ENCODE results near the gene LARGE2. TPM values are rescaled to one million over a fixed set of nuclear protein-coding genes. Genes with fewer than 3 reads are reported as not detected.

The LARGE2 gene
- total and polyA plus RNA-seq, 2 of the 13 experiments (the other 11 are each of a cell fraction or from before 2014, with no cell fraction given), result 8.5 to 21.6 TPM

GRCh38 chr11:45937916-45938315 lies 15.5 kb downstream of the LARGE2 start:
- no peak for ATAC-seq
- in situ Hi-C loops (cut with HindIII; ENCODE audit: extremely low pct_ligation_motif_present, low pct_unique_long_range_greater_than_20kb) (no loop called here), intact Hi-C loops (cut with micrococcal nuclease; ENCODE audit: unreplicated experiment) (no loop called here)
- POLR2A ChIA-PET, result no interaction called here
- Histone ChIP-seq H3K27me3 (ENCODE audit: control insufficient read depth in 1 of 2, insufficient read depth in 2 of 2, low read length in 2 of 2) (no peaks in the 10 kb centered on the region), H3K4me3 (replicated peaks in 1 of 3; ENCODE audit: insufficient read depth in 1 of 3, low read depth in 2 of 3, low read length in 3 of 3) (no peak overlapping the region), H3K36me3 (replicated peaks in 1 of 2; ENCODE audit: control insufficient read depth in 1 of 2, insufficient read depth in 2 of 2, low read length in 2 of 2) (peaks cover 9 to 34% of the 10 kb centered on the region in 2 experiments; a peak in 4 of 5 replicates), H3K27ac (ENCODE audit: extremely low read length, insufficient read depth, low read length) (no peak overlapping the region), H2AFZ (ENCODE audit: low read length) (no peak overlapping the region), H3K9me3 (ENCODE audit: low read length) (no peaks in the 10 kb centered on the region), H3K4me2 (ENCODE audit: low read depth, low read length) (no peak overlapping the region), H3K9ac (ENCODE audit: insufficient read depth, low read depth, low read length) (no peak overlapping the region), H3K4me1 (ENCODE audit: insufficient read depth, low read length) (peaks cover 12% of the 10 kb centered on the region; the same call in 1 of the 2 replicates), H4K20me1 (ENCODE audit: insufficient read depth, low read length) (no peaks in the 10 kb centered on the region), H3K79me2 (ENCODE audit: insufficient read depth, low read length) (no peaks in the 10 kb centered on the region)
- no TSS peak for BruUV-seq (replicated peaks)
- CTCF ChIA-PET (ENCODE audit: low intra/inter-chr PET ratio, low total read pairs), result no interaction called here
- DNase-seq (ENCODE audit: low spot score), result no peak
- TF ChIP-seq ZNF513 (CRISPR knock-in tag; conservative IDR thresholded peaks at IDR 0.05) (no peak), ZFP36L2 (CRISPR knock-in tag; IDR thresholded peaks at IDR 0.05) (no peak), ZSCAN22 (CRISPR knock-in tag; IDR thresholded peaks at IDR 0.05) (no peak)
- WGBS (ENCODE audit: low lambda C conversion rate), result 91% methylated on average over 10 of the region's 10 CpGs
- no peak for FAIRE-seq

- intact Hi-C loops (cut with micrococcal nuclease; ENCODE audit: unreplicated experiment), result no loop called here
- DNase-seq (ENCODE audit: low spot score), result no peak
- no peak for FAIRE-seq
- H3K27ac ChIP-seq (ENCODE audit: extremely low read length, insufficient read depth, low read length), result no peak overlapping the region
- ChIA-PET POLR2A (no interaction called here), CTCF (ENCODE audit: low intra/inter-chr PET ratio, low total read pairs) (no interaction called here)
- H3K4me1 ChIP-seq (ENCODE audit: insufficient read depth, low read length), result peaks cover 4% of the 10 kb centered on the region; the same call in 1 of the 2 replicates
- no peaks in the 10 kb centered on the region for H3K27me3 ChIP-seq (ENCODE audit: control insufficient read depth in 1 of 2, insufficient read depth in 2 of 2, low read length in 2 of 2)
- no TSS peak for BruUV-seq (replicated peaks)
- 96% methylated on average over 2 of the region's 2 CpGs for WGBS (ENCODE audit: low lambda C conversion rate)
- H3K9ac ChIP-seq (ENCODE audit: insufficient read depth, low read depth, low read length), result no peak overlapping the region
- no peaks in the 10 kb centered on the region for H3K9me3 ChIP-seq (ENCODE audit: low read length)
- ATAC-seq, result no peak
- no peaks in the 10 kb centered on the region for H4K20me1 ChIP-seq (ENCODE audit: insufficient read depth, low read length)
- in situ Hi-C loops (cut with HindIII; ENCODE audit: extremely low pct_ligation_motif_present, low pct_unique_long_range_greater_than_20kb), result no loop called here
- peaks cover 5 to 22% of the 10 kb centered on the region in 2 experiments; a peak in 4 of 5 replicates for H3K36me3 ChIP-seq (replicated peaks in 1 of 2; ENCODE audit: control insufficient read depth in 1 of 2, insufficient read depth in 2 of 2, low read length in 2 of 2)
- H3K4me3 ChIP-seq (replicated peaks in 1 of 3; ENCODE audit: insufficient read depth in 1 of 3, low read depth in 2 of 3, low read length in 3 of 3), result no peak overlapping the region
- no peak overlapping the region for H2AFZ ChIP-seq (ENCODE audit: low read length)
- H3K79me2 ChIP-seq (ENCODE audit: insufficient read depth, low read length), result no peaks in the 10 kb centered on the region
- no peak overlapping the region for H3K4me2 ChIP-seq (ENCODE audit: low read depth, low read length)
- TF ChIP-seq ZNF44 (CRISPR knock-in tag; IDR thresholded peaks at IDR 0.05), result no peak
- TF ChIP-seq ZNF563 (CRISPR knock-in tag; IDR thresholded peaks at IDR 0.05), result no peak
- TF ChIP-seq AFF4 (CRISPR knock-in tag; IDR thresholded peaks at IDR 0.05), result no peak
- TF ChIP-seq SAP130 (CRISPR knock-in tag; IDR thresholded peaks at IDR 0.05; ENCODE audit: low read depth), result no peak
- TF ChIP-seq CAMTA2 (CRISPR knock-in tag; IDR thresholded peaks at IDR 0.05; ENCODE audit: borderline replicate concordance), result no peak
- no peak for TF ChIP-seq U2AF1 (optimal IDR thresholded peaks at IDR 0.05; ENCODE audit: low read depth, low read length)
- TF ChIP-seq HNRNPL (IDR thresholded peaks at IDR 0.05; ENCODE audit: low read depth, low read length), result no peak
- no peak for TF ChIP-seq ZBTB46 (CRISPR knock-in tag; IDR thresholded peaks at IDR 0.05; ENCODE audit: borderline replicate concordance)
- no peak for TF ChIP-seq NBN (conservative IDR thresholded peaks at IDR 0.05)
These were observed 17.4 kb downstream of the LARGE2 start for GRCh38 chr11:45939836-45940235.

Data from HepG2 (cell line).